ENCODE results near the gene TTF1.

GRCh38 chr9:132357764-132358163 lies 48.9 kb downstream of the TTF1 start:
- TF ChIP-seq CTCF (IDR thresholded peaks at IDR 0.05; ENCODE audit: low read length) = no peak
- no peak for TF ChIP-seq EZH2 (IDR thresholded peaks at IDR 0.05; ENCODE audit: borderline replicate concordance, low read length)

Data from OCI-LY1 (cell line).